Liver (tissue), 9 donors: ENCODE measurements around the gene LAGE3. TPM values are rescaled to one million over a fixed set of nuclear protein-coding genes. Genes with fewer than 3 reads are reported as not detected.
A peak's percentile ranks its signal among the peaks of the same experiment; 100 is the strongest.

Source experiments
- DNase-seq: peaks from one replicate; pipeline ENCODE4 v3.0.0-alpha.2; 2017; ENCODE audit warnings: low spot score
- H3K27ac ChIP-seq, 2 donors: one replicate each; pipeline ENCODE4 v1.7.0; 2013; ENCODE audit warnings: inconsistent platforms in 2 of 2, low read length in 2 of 2, control low read depth in 1 of 2, low read depth in 1 of 2, mild to moderate bottlenecking in 1 of 2
- H3K27me3 ChIP-seq, 4 donors: one replicate each; pipeline versions ENCODE4 v1.6.1 to v1.7.0; 2013; ENCODE audit warnings: low read length in 3 of 4, inconsistent platforms in 1 of 4, mild to moderate bottlenecking in 1 of 4, moderate library complexity in 1 of 4; ENCODE audit not compliant: control insufficient read depth in 4 of 4, insufficient read depth in 4 of 4
- H3K36me3 ChIP-seq, 4 donors: one replicate each; pipeline versions ENCODE4 v1.6.1 to v1.7.0; 2013; ENCODE audit warnings: low read length in 3 of 4, mild to moderate bottlenecking in 3 of 4, low read depth in 1 of 4, moderate library complexity in 1 of 4; ENCODE audit not compliant: control insufficient read depth in 4 of 4, insufficient read depth in 3 of 4
- H3K4me1 ChIP-seq, 4 donors: one replicate each; pipeline versions ENCODE4 v1.6.1 to v1.7.0; 2013; ENCODE audit warnings: low read length in 3 of 4, mild to moderate bottlenecking in 3 of 4, moderate library complexity in 1 of 4; ENCODE audit not compliant: control insufficient read depth in 4 of 4, insufficient read depth in 4 of 4
- H3K4me3 ChIP-seq, 3 donors: one replicate each; pipeline versions ENCODE4 v1.6.1 to v1.7.0; 2013; ENCODE audit warnings: low read length in 3 of 3, control low read depth in 1 of 3, low read depth in 1 of 3, mild to moderate bottlenecking in 1 of 3
- H3K9ac ChIP-seq, 2 donors: one replicate each; pipeline ENCODE4 v1.7.0; 2013; ENCODE audit warnings: low read length in 2 of 2, mild to moderate bottlenecking in 2 of 2, moderate library complexity in 2 of 2, control low read depth in 1 of 2, low read depth in 1 of 2
- H3K9me3 ChIP-seq, 4 donors: one replicate each; pipeline versions ENCODE4 v1.6.1 to v1.7.0; 2013; ENCODE audit warnings: low read length in 3 of 4; ENCODE audit not compliant: control insufficient read depth in 4 of 4
- EGR1 ChIP-seq, 2 donors: IDR thresholded peaks; 2 replicates each; pipeline ENCODE4 v1.6.1; 2016 to 2018; ENCODE audit warnings: antibody characterized with exemption in 2 of 2, low read depth in 2 of 2
- FOXA1 ChIP-seq: IDR thresholded peaks from 2 replicates; pipeline ENCODE4 v1.6.1; 2016; ENCODE audit warnings: antibody characterized with exemption
- FOXA2 ChIP-seq: IDR thresholded peaks from 2 replicates; pipeline ENCODE4 v1.6.1; 2016; ENCODE audit warnings: antibody characterized with exemption
- GABPA ChIP-seq, 2 donors: IDR thresholded peaks in 1 of 2; conservative IDR thresholded peaks in 1 of 2; 2 replicates each; pipeline ENCODE4 v1.6.1; 2016; ENCODE audit warnings: antibody characterized with exemption in 2 of 2, mild to moderate bottlenecking in 1 of 2, moderate library complexity in 1 of 2
- HNF4A ChIP-seq, 2 donors: conservative IDR thresholded peaks; 2 replicates each; pipeline ENCODE4 v1.6.1; 2016; ENCODE audit warnings: antibody characterized with exemption in 2 of 2, mild to moderate bottlenecking in 2 of 2
- HNF4G ChIP-seq: IDR thresholded peaks from 2 replicates; pipeline ENCODE4 v1.6.1; 2016; ENCODE audit warnings: antibody characterized with exemption
- JUND ChIP-seq, 2 donors: IDR thresholded peaks; 2 replicates each; pipeline ENCODE4 v1.6.1; 2016; ENCODE audit warnings: antibody characterized with exemption in 2 of 2
- NR2F2 ChIP-seq: IDR thresholded peaks from 2 replicates; pipeline ENCODE4 v1.6.1; 2016; ENCODE audit warnings: antibody characterized with exemption
- RAD21 ChIP-seq, 2 donors: IDR thresholded peaks; 2 replicates each; pipeline ENCODE4 v1.6.1; 2016; ENCODE audit warnings: antibody characterized with exemption in 2 of 2, mild to moderate bottlenecking in 2 of 2
- RXRA ChIP-seq, 2 donors: IDR thresholded peaks; 2 replicates each; pipeline ENCODE4 v1.6.1; 2017 to 2018; ENCODE audit warnings: antibody characterized with exemption in 2 of 2, mild to moderate bottlenecking in 1 of 2
- SP1 ChIP-seq: IDR thresholded peaks from 2 replicates; pipeline ENCODE4 v1.6.1; 2018; ENCODE audit warnings: antibody characterized with exemption, mild to moderate bottlenecking
- TAF1 ChIP-seq: conservative IDR thresholded peaks from 2 replicates; pipeline ENCODE4 v1.6.1; 2016; ENCODE audit warnings: antibody characterized with exemption, mild to moderate bottlenecking
- YY1 ChIP-seq: IDR thresholded peaks from 2 replicates; pipeline ENCODE4 v1.6.1; 2016; ENCODE audit warnings: antibody characterized with exemption, mild to moderate bottlenecking
- WGBS: extraction: QIAGEN DNeasy Blood & Tissue Kit; methylation state at CpG from one replicate; pipeline ENCODE4 v1.1.7; 2013; 5-methylcytosine and 5-hydroxymethylcytosine counted together
- polyA plus RNA-seq, 2 donors: library from polyadenylated mRNA; stranded (reverse) in 1 of 2; unstranded in 1 of 2; fragments of 200-250 nt in 1 of 2; fragments of >200 nt in 1 of 2; fragmentation: Nextera tagmentation in 1 of 2; extraction: Ambion mirVana in 1 of 2; gene quantifications; one replicate each; pipeline versions ENCODE4 v1.2.1 to v1.2.3, GENCODE V29; 2013 to 2015
- total RNA-seq, 2 donors: library from RNA; depleted of rRNA; stranded (reverse); fragments of >200 nt; gene quantifications; one replicate each; pipeline ENCODE4 v1.2.3, GENCODE V29; 2014
- TF ChIP-seq, protein P1 (sequence below): IDR thresholded peaks from 2 replicates; pipeline ENCODE4 v1.6.1; 2016; ENCODE audit warnings: antibody characterized with exemption
- TF ChIP-seq, protein P2 (sequence below): fragments of 150-350 bp; IDR thresholded peaks from 2 replicates; pipeline ENCODE4 v1.5.1; 2017; ENCODE audit warnings: improper control_type of control experiment, low read depth, low read length; ENCODE audit not compliant: missing input control
- TF ChIP-seq, protein P3 (sequence below): IDR thresholded peaks from 2 replicates; pipeline ENCODE4 v1.6.1; 2016; ENCODE audit warnings: antibody characterized with exemption
- TF ChIP-seq, protein P4 (sequence below): IDR thresholded peaks from 2 replicates; pipeline ENCODE4 v1.6.1; 2016; ENCODE audit warnings: antibody characterized with exemption
- donor health status: healthy.
- donor health status: healthy.
- donor health status: healthy.
- donor health status: healthy.
- donor health status: healthy.

The LAGE3 gene
- total and polyA plus RNA-seq, 4 donors, result 8.5 to 18.1 (median 12.7) TPM

DNA sequence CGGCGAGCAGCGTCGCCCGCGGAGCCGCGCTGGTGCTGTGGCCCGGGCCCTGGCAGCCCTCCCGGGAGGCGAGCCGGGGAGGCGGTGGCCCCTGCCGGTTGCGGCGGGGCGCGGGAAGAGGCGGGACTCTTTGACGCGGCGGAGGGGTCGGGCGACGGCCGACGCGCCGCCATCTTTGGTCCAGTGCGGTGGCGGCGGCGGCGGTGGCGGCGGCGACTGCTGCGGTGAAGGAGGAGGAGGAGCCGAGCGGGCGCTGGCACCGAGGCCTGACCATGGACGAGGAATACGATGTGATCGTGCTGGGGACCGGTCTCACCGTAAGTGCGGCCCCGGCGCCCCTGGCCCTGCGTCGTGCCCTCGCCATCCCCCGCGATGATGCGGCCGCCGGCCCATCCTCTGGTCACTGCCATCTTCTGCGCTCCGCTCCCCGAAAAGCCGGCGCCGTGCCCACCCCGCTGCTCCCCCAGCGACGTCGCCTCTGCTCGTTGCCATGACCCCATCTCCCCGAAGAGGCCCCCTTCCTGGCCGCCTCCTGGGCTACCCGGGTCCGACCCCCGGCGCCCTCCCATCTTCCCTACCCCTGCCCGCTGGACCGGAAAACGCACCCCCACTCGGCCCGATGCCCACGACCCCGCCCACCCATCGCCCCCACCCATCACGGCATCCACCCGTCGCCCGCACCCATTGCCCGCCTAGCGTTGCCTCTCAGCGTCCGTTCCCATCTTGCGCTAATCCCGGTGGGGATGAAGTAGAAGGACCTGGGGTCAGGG is 41.9 kb downstream of the LAGE3 start, which contains the start of gene GDI1:
Gene GDI1, plus strand, starts transcription at position 172 of the 770 bp plus-strand sequence. Its CDS starts 101 bp downstream, at position 273.
- Histone ChIP-seq H3K27me3 (no peaks in the 10 kb centered on the region), H3K9ac (no peak within 1 kb of the TSS), H3K9me3 (no peaks in the 10 kb centered on the region), H3K27ac (peak within 1 kb of the TSS; percentile 37 to 50), H3K36me3 (peaks cover 3 to 15% (median 6%) of the 10 kb centered on the region in 4 donors), H3K4me3 (peak within 1 kb of the TSS; percentile 50 to 75 (median 75)), H3K4me1 (peaks cover 10 to 18% (median 14%) of the 10 kb centered on the region in 4 donors)
- TF ChIP-seq RAD21 (IDR thresholded peaks at IDR 0.05), result no peak
- TF ChIP-seq, protein P1, sequence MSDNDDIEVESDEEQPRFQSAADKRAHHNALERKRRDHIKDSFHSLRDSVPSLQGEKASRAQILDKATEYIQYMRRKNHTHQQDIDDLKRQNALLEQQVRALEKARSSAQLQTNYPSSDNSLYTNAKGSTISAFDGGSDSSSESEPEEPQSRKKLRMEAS, result no peak
- TF ChIP-seq HNF4G, result no peak
- TF ChIP-seq, protein P2, sequence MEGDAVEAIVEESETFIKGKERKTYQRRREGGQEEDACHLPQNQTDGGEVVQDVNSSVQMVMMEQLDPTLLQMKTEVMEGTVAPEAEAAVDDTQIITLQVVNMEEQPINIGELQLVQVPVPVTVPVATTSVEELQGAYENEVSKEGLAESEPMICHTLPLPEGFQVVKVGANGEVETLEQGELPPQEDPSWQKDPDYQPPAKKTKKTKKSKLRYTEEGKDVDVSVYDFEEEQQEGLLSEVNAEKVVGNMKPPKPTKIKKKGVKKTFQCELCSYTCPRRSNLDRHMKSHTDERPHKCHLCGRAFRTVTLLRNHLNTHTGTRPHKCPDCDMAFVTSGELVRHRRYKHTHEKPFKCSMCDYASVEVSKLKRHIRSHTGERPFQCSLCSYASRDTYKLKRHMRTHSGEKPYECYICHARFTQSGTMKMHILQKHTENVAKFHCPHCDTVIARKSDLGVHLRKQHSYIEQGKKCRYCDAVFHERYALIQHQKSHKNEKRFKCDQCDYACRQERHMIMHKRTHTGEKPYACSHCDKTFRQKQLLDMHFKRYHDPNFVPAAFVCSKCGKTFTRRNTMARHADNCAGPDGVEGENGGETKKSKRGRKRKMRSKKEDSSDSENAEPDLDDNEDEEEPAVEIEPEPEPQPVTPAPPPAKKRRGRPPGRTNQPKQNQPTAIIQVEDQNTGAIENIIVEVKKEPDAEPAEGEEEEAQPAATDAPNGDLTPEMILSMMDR, result no peak
- no peak for TF ChIP-seq JUND (IDR thresholded peaks at IDR 0.05)
- TF ChIP-seq RXRA (IDR thresholded peaks at IDR 0.05), result no peak
- 1% methylated on average over 87 of the region's 93 CpGs for WGBS
- DNase-seq, result peak; percentile 66

DNA sequence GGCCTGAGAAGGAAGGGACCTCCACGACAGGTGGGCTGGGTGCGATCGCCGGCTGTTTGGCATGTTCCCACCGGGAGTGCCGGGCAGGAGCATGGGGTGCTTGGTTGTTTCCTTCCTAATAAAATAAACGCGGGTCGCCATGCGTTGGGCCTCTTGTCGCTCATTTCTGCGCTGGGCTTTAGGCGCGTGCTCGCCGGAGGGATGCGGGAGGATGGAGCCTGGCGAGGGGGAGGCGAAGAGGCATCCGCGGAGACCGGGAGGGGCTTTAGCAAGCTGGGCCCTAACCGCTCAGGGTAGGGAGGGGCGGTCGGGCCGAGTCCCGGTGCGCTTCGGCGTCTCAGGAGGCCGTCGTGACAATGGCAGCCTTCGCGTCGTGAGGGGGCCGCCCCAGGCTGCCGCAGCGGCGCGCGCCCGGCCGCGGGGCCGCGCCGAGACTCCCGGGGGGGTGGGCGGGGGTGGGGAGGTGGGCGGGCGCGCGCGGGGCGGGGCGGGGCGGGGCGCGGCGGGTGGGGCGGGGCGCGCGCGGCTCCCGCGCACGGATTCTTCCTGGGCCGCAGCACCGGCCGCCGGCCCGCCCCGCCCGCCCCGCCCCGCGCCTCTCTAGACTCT is 42.6 kb downstream of the LAGE3 start:
- peaks cover 3 to 10% (median 5%) of the 10 kb centered on the region in 4 donors for H3K36me3 ChIP-seq
- DNase-seq, result no peak
- no peaks in the 10 kb centered on the region for H3K27me3 ChIP-seq
- no peaks in the 10 kb centered on the region for H3K9me3 ChIP-seq
- H3K4me1 ChIP-seq, result peaks cover 10 to 18% (median 14%) of the 10 kb centered on the region in 4 donors
- no peak overlapping the region for H3K9ac ChIP-seq
- 17% methylated on average over 52 of the region's 78 CpGs for WGBS
- H3K27ac ChIP-seq, result peak overlapping the region; percentile 37 to 50
- TF ChIP-seq JUND (IDR thresholded peaks at IDR 0.05), result no peak
- TF ChIP-seq TAF1, result no peak
- no peak for TF ChIP-seq RAD21 (IDR thresholded peaks at IDR 0.05)
- TF ChIP-seq, protein P1, result no peak
- no peak for TF ChIP-seq EGR1 (IDR thresholded peaks at IDR 0.05; ENCODE audit: low read depth in 2 of 2)
- TF ChIP-seq HNF4G, result no peak
- TF ChIP-seq YY1, result no peak
- peak overlapping the region in 2 of 3 donors; percentile 26 to 75 for H3K4me3 ChIP-seq

DNA sequence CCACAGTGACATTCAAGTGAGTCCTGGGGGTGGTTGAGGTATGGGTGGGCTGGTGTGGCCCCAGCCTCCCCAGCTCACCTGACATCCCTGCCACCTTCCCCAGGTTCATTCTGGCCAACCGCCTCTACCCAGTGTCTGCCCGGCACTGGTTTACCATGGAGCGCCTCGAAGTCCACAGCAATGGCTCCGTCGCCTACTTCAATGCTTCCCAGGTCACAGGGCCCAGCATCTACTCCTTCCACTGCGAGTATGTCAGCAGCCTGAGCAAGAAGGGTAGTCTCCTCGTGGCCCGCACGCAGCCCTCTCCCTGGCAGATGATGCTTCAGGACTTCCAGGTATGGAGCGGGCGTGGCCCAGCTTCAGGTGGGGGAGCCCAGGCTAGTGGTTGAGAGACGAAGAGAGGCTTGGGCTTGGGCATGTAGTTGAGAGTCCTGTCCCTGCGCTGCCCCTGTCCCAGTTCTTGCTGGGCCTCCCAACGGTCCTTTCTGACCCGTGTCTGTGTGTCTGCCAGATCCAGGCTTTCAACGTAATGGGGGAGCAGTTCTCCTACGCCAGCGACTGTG is 43.8 kb downstream of the LAGE3 start:
- H3K9me3 ChIP-seq, result no peaks in the 10 kb centered on the region
- no peaks in the 10 kb centered on the region for H3K27me3 ChIP-seq
- 96% methylated on average over 19 of the region's 19 CpGs for WGBS
- H3K36me3 ChIP-seq, result peaks cover 3 to 10% (median 5%) of the 10 kb centered on the region in 4 donors
- H3K27ac ChIP-seq, result no peak overlapping the region
- no peak overlapping the region for H3K9ac ChIP-seq
- peaks cover 10 to 20% (median 14%) of the 10 kb centered on the region in 4 donors for H3K4me1 ChIP-seq
- no peak for DNase-seq
- H3K4me3 ChIP-seq, result no peak overlapping the region
- TF ChIP-seq FOXA1 (no peak), GABPA (IDR thresholded peaks at IDR 0.05 in 1 of 2, conservative IDR thresholded peaks at IDR 0.05 in 1 of 2) (no peak), RAD21 (IDR thresholded peaks at IDR 0.05) (no peak), FOXA2 (no peak), TAF1 (no peak), YY1 (no peak), JUND (IDR thresholded peaks at IDR 0.05) (no peak), EGR1 (IDR thresholded peaks at IDR 0.05; ENCODE audit: low read depth in 2 of 2) (no peak), NR2F2 (no peak), HNF4A (conservative IDR thresholded peaks at IDR 0.05) (no peak), SP1 (no peak)
- TF ChIP-seq, protein P3, sequence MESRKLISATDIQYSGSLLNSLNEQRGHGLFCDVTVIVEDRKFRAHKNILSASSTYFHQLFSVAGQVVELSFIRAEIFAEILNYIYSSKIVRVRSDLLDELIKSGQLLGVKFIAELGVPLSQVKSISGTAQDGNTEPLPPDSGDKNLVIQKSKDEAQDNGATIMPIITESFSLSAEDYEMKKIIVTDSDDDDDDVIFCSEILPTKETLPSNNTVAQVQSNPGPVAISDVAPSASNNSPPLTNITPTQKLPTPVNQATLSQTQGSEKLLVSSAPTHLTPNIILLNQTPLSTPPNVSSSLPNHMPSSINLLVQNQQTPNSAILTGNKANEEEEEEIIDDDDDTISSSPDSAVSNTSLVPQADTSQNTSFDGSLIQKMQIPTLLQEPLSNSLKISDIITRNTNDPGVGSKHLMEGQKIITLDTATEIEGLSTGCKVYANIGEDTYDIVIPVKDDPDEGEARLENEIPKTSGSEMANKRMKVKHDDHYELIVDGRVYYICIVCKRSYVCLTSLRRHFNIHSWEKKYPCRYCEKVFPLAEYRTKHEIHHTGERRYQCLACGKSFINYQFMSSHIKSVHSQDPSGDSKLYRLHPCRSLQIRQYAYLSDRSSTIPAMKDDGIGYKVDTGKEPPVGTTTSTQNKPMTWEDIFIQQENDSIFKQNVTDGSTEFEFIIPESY, result no peak
- TF ChIP-seq, protein P2, result no peak
- TF ChIP-seq, protein P4, sequence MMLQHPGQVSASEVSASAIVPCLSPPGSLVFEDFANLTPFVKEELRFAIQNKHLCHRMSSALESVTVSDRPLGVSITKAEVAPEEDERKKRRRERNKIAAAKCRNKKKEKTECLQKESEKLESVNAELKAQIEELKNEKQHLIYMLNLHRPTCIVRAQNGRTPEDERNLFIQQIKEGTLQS, result no peak
